ENCODE measurements around the gene TUT1. TPM values are rescaled to one million over a fixed set of nuclear protein-coding genes. Genes with fewer than 3 reads are reported as not detected.

TUT1 gene
- total RNA-seq, 1 experiment from 2014 or later, result 39.3 TPM

DNA sequence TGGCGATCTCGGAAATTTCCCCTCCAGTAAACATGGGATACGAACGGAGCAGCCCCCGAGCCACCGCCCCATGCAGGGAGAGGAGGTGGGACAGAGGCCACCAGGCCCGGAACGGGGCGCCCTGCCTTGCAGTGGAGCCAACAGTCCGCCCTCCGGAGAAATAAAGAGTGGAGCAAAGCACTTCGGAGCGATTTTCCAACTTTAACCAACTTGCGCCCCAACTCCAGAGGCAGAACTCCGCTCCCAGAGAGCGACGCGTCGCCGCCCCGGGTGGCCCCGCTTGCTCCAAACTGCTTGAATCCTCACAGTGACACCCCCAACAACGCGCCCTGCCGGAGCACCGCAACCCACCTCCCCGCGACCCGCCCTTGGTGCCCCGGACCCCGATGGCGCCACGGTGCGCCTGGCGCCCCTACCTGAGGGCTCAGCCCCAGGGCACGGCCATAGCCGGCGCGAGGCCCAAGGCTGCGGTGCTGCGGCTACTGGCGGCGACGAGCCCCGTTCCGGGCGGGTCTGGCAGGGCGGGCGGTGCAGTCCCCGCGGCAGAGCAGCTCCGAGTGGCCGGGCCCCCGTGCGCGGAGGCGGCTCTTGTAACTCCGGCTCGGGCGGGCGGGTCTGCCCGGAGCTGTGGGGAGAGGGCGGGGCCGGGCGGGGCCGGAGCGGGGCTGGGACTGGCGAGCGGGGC, 44.9 kb downstream of the TUT1 start, which contains the start of gene AHNAK:
Gene AHNAK, minus strand, starts transcription at position 563 of the 685 bp plus-strand sequence. CDS start 10,708 bp downstream, outside the sequence.
- Histone ChIP-seq H3K79me2 (ENCODE audit: low read depth) (peaks cover 54% of the 10 kb centered on the region), H2AFZ (peak within 1 kb of the TSS; percentile 83), H3K27me3 (ENCODE audit: insufficient read depth, low read depth) (no peaks in the 10 kb centered on the region), H3K4me1 (replicated peaks; ENCODE audit: insufficient read depth) (peaks cover 68% of the 10 kb centered on the region), H3K4me2 (peak within 1 kb of the TSS; percentile 99), H3K36me3 (ENCODE audit: low read depth) (no peaks in the 10 kb centered on the region), H3K27ac (peak within 1 kb of the TSS; percentile 72), H3K9me3 (ENCODE audit: insufficient read depth, low read depth) (no peaks in the 10 kb centered on the region), H4K20me1 (ENCODE audit: insufficient read depth) (peaks cover 19% of the 10 kb centered on the region), H3K4me3 (peak within 1 kb of the TSS; percentile 98), H3K9me2 (ENCODE audit: insufficient read depth) (no peaks in the 10 kb centered on the region), H3F3A (ENCODE audit: insufficient read depth, low read depth) (peaks cover 62% of the 10 kb centered on the region)
- TF ChIP-seq EZH2 (IDR thresholded peaks at IDR 0.05; ENCODE audit: low read depth), result no peak
- TF ChIP-seq, protein P1, sequence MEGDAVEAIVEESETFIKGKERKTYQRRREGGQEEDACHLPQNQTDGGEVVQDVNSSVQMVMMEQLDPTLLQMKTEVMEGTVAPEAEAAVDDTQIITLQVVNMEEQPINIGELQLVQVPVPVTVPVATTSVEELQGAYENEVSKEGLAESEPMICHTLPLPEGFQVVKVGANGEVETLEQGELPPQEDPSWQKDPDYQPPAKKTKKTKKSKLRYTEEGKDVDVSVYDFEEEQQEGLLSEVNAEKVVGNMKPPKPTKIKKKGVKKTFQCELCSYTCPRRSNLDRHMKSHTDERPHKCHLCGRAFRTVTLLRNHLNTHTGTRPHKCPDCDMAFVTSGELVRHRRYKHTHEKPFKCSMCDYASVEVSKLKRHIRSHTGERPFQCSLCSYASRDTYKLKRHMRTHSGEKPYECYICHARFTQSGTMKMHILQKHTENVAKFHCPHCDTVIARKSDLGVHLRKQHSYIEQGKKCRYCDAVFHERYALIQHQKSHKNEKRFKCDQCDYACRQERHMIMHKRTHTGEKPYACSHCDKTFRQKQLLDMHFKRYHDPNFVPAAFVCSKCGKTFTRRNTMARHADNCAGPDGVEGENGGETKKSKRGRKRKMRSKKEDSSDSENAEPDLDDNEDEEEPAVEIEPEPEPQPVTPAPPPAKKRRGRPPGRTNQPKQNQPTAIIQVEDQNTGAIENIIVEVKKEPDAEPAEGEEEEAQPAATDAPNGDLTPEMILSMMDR (conservative IDR thresholded peaks at IDR 0.05), result no peak
- peak in 1 of 2 experiments; percentile 83 for DNase-seq
- POLR2A ChIA-PET (ENCODE audit: unreplicated experiment), result interaction anchor here (0.5 to 1.3 kb wide), 10 partner anchors 9 to 568 kb away, joined by 3 to 20 read pairs (median 4); partner anchors contain the start of gene TUT1
- intact Hi-C loops (cut with micrococcal nuclease; ENCODE audit: unreplicated experiment), result no loop called here
- CTCF ChIA-PET, result interaction anchor here (0.6 to 1.5 kb wide), 4 partner anchors 14 to 151 kb away, joined by 3 to 9 read pairs (median 6); no protein-coding TSS in a partner anchor
- TSS peak; percentile 64 for BruUV-seq (replicated peaks)

DNA sequence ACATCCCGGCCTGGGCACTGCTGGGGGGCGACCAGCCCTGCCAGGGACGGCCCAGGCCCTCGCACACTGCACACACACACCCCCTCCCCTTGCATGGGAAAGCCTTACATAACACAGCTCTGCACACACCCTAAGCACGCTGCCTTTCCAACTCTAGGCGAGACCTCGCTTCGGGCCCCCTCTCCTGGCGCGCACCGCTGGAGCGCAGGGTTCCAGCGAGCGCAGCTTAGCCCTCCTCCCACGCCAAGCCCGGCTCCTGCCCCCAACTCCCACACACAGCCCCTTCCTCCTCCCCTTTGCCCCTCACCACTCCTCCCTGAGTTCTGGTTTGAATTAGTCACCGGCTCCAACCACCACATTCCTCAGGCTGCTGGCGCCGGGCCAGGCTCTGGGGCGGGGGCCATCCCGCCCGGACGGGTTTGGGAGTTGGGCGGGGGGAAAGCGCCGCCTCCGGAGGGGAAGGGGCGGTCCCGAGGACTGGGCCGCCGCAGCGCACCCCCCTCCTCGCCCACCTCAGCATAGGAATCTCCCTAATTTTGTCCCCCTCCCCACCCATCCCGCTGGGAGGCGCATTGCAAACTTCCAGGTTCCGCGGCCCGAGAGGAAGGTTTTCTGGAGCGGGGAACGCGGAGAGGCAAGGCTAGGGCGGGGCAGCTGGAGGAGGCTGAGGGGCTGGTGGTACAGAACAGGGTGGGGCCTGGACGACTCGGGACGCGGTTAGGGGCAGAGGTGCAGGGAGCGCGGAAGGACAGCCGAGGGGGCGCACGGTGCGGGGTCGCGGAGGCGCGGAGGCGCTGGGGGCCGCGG, 45.7 kb downstream of the TUT1 start:
- BruUV-seq (replicated peaks), result no TSS peak

More for the DNA sequence above, 45.7 kb downstream of the TUT1 start:
- H3K36me3 ChIP-seq (ENCODE audit: low read depth), result no peaks in the 10 kb centered on the region
- peak overlapping the region; percentile 98 for H3K4me3 ChIP-seq
- peaks cover 55% of the 10 kb centered on the region for H3F3A ChIP-seq (ENCODE audit: insufficient read depth, low read depth)
- intact Hi-C loops (cut with micrococcal nuclease; ENCODE audit: unreplicated experiment), result loop anchor here (1.0 to 2.0 kb wide), 4 partner anchors 15 to 335 kb away; partner anchors contain the start of genes SLC3A2 and TTC9C
- ChIA-PET POLR2A (ENCODE audit: unreplicated experiment) (interaction anchor here (0.5 to 1.3 kb wide), 3 partner anchors 22 to 567 kb away, joined by 3 to 9 read pairs (median 4); partner anchors contain the start of gene TUT1), CTCF (interaction anchor here (0.6 to 1.5 kb wide), 2 partner anchors 14 to 154 kb away, joined by 4 to 8 read pairs; no protein-coding TSS in a partner anchor)
- H3K27ac ChIP-seq, result peak overlapping the region; percentile 72
- H3K79me2 ChIP-seq (ENCODE audit: low read depth), result peaks cover 59% of the 10 kb centered on the region
- DNase-seq, result peak; percentile 87 to 99
- peak overlapping the region; percentile 83 for H2AFZ ChIP-seq
- no peak for TF ChIP-seq EZH2 (IDR thresholded peaks at IDR 0.05; ENCODE audit: low read depth)
- TF ChIP-seq, protein P1 (conservative IDR thresholded peaks at IDR 0.05), result no peak
- H3K4me1 ChIP-seq (replicated peaks; ENCODE audit: insufficient read depth), result peaks cover 68% of the 10 kb centered on the region
- H4K20me1 ChIP-seq (ENCODE audit: insufficient read depth), result peaks cover 27% of the 10 kb centered on the region
- H3K27me3 ChIP-seq (ENCODE audit: insufficient read depth, low read depth), result no peaks in the 10 kb centered on the region
- H3K4me2 ChIP-seq, result peak overlapping the region; percentile 99
- H3K9me2 ChIP-seq (ENCODE audit: insufficient read depth), result no peaks in the 10 kb centered on the region
- H3K9me3 ChIP-seq (ENCODE audit: insufficient read depth, low read depth), result no peaks in the 10 kb centered on the region
